A549 treated with AZD9567 at 1 μM for 4 hours (cell line): ENCODE results near the gene MTA2. TPM values are rescaled to one million over a fixed set of nuclear protein-coding genes. Genes with fewer than 3 reads are reported as not detected.

Source experiments
- total RNA-seq: library from RNA; stranded (reverse); fragments of 200-300 nt; extraction: Qiagen RNA extraction; gene quantifications from 5 replicates; pipeline ENCODE4 v1.2.3, GENCODE V29; 2022; ENCODE audit not compliant: insufficient read depth

MTA2 gene
- 78.1 to 84.0 TPM (median 82.0 TPM) in 5 replicates for total RNA-seq

DNA sequence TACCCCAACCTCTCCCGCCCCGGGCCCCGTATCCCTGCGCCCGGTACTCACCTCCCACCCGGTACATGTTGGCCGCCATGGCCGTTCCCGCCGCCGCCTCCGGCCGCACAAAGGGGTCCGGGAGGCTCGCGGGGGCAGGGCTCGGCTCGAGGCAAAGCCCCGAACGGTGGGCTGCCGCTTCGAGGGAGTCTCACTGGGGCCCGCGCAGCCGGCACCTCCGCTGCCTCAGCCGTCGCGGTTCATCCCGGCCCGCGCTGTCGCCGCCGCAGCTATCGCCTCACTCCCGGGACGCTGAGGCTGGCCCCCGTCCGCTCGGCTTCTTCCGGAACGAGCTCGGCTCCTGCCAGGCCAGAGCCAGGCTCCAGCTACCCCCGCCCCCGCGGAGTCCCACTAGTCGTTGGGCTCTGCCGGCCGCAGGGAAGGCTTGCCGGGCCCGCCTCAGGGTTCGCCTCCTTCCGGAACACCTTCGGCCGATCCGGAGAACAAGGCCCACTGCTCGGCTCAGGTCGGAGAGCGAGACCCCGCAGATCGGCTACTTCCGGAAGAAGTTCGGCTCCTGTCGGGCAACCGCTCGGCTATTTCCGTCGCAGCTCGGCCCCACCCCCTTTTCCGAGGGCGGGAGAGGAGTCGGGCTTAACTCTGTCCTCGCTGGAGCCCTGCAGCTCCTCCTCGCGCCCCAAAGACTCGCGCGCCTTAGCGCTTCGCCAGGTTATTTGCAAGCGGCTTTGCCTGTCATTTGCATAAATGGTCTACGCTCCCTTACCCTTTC is at the start of gene MTA2:
TSS of gene MTA2 (minus strand) at position 494 of the 769 bp plus-strand sequence. CDS start at position 79, 415 bp downstream.

DNA sequence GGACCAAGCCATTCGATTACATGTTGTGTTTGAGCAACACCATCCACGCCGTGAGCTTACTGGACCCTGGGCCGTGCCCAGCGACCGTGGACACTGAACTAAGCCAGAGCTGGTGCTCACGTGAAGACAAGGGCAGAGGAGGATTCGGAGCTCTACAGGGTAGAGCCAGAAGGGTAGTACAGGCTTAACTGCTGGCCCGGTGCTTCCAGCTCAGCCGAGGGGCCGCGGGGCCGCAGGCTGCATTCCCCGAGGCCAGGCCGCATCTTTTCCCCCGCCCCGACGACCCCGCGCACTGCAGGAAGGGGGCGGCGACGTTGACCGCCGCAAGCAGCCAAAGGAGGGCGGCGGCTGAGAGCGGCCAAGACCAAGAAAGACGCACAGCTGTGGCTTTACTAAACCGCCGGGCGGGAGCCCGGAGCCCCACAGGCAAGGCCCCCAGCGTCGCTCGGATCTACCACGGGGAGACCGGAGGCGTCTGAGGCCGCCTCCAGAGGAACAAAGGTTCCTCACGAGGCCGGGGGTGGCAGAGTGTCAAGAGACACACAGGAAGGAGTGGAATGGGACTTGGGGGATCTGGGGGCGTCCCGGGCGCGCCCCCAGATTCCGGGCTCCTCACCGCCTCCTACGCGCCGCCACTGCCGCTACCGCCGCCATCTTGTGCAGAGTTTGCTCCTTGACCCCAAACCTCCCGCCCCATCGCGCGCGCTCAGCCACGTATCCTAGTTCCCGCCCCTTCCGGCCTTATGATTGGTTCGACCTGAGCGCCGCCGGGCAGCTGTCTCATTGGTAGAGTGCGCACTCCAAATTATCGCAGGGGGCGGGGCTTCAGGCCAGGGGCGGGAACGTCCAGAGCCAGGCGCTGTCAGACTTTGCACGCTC is 44.5 kb upstream of the MTA2 start, which contains the start of gene GANAB:
TSS of gene GANAB (minus strand) at position 668 of the 879 bp plus-strand sequence. CDS start at position 654, 14 bp downstream.

DNA sequence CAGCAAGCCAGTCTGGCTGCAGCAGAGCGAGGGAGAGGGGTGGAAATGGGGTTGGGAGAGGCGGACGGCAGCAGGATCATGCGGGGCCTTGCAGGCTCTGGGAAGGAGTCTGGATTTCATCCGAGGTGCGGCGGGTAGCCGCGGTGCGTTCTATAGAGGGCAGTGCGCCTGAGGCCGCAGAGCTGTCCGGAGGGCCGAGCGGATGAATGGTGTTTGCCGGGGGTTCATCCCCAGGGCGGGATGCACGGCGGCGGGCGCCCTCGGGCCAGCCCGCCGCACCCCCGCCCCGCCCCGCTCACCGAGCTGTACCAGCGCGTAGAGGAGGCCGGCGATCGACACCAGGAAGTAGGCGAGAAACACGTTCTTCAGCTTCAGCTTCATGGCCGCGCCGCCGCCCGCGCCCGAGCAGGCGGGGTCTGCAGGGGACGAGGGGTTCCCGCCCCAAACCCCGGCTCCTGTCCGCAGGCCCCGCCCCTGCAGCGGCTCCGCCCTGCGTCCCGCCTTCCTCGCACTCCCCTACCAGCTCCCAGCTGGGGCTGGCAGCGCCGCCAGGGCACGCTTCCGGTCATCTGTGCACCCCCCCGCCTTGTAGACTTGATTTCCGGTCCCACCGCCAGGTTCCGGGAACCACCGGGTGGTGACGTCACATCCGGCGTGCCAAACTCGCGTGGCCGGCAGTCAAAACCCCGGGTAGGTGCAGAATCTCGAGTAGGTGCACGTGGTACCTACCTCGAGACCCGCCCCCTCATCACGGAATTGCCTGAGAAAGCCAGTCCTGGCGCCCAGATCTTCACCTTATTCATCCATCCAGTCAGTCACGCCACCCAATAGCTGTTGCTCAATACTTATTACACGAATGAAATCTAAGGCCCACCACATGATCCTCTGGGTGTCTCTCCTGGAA is 20.2 kb upstream of the MTA2 start, which contains the start of gene B3GAT3:
TSS of gene B3GAT3 (minus strand) at position 420 of the 904 bp plus-strand sequence. CDS start at position 381, 39 bp downstream.

DNA sequence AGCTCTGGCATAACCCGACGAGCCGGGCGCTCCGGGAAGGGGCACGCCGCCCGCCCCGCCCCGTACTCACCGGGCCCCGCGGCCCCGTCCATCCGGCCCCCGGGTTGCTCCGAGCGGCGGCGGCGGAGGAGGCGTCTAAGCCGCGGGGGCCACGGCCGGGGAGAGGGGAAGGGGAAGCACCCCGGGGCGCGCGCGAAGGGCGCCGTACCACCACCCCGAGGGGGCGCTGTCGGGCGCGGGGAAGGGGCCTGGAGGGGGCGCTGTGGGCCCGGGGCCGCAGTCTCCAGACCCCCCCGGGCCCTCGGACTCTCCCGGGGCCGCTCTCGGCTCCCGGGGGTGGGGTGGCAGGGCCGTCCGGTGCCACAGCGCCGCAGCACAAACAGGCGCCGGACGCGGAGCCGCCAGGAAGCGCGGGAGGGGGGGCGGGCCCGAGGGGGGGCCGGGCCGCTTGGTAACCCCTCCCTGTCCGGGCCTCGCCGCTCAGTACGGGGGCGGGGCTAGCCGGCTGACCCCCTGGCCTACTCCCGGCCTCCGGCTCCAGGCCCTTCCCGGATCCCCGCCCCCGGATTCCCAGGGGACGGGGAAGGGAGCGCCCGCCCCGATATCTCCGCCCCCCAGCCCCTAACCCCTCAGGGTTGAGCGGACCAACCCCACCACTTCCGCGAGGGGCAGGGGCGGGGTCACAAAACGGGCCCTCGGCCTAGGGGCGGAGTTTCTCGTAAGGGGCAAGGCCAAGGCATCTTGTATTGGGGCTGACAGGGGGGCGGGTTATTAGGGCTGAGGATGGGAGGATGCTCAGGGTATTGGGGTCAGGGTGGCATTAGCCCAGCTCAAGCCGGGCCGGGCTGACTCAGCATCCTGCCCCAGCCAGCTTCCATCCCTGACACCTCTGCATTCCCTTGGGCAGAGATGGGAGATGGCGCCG is 11.0 kb upstream of the MTA2 start, which contains the start of the genes EML3 and ROM1:
TSS of gene EML3 (minus strand) at position 410 of the 925 bp plus-strand sequence. CDS start at position 92, 318 bp downstream.
TSS of gene ROM1 (plus strand) at position 892 of the 925 bp plus-strand sequence. CDS start at position 917, 25 bp downstream.

DNA sequence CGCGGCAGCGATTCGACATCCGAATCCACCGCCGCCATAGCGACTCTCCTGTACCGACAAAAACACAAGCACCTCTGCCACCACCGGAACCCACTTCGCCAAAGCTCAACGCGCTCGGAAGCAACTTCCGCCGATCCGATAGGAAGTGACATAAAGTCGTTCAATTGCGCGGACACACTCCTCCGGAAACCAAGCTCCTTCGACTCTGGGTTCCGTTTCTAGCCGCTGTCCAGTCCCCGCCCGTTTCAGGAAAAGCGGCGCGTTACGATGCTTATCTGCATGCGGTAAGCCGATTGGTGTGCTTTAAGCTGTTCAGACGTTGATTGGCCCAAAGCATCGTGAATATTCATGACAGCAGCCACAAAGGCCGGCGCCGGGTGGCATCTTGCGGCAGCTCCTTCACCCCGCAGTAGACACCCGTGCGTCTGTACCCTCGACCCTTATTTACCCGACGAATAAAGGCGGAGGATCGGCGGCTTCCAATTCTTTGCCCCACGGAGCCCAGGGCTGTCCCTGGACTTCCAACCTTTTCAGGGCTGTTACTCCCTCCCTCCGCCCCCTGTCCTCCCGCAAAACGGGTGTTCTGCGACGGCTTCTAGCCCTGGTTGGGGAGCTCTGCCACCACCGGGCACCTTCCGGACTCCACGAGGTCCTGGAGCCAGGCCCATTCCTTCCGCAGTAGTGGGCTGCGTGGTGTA is 10.1 kb downstream of the MTA2 start, which contains the start of gene TUT1:
TSS of gene TUT1 (minus strand) at position 76 of the 698 bp plus-strand sequence. CDS start at position 38, 38 bp downstream.

DNA sequence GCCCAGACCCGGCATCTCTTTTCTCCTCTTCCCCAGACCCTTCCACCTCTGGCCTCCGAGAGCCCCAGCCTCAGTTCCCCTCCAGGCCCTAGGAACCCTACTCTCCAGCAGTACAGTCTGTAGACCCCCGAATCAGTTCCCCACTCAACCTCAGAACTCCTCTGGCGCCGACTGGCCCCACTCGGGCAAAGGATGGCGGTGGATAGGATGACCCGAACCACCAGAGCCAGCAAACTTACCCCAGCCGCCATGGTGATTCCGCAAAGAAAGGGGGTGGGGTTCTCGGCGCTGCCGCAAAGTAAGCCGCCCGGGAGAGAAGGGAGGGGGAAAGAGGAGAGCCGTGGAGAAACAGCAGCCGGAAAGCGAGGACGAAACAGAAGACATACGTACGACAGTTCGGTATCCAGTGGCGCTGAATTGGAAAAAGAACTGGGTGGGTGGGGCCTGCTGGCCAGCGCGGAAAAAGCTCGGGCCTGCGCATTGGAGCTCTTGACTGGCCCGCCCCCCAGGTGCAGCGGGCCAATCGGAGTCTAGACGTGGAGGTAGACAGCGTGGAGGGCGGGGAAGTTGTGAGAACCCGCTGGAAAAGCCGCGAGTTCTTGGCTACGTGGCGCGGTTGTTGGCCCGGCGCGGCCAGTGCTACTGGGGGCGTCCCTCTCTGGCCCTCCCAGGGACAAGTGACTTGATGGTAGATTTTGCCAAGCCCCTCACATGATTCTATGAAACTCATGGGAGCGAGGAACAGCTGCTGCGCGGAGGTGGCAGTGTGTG is 27.9 kb downstream of the MTA2 start, which contains the start of gene EEF1G:
TSS of gene EEF1G (minus strand) at position 300 of the 771 bp plus-strand sequence. CDS start at position 251, 49 bp downstream.

DNA sequence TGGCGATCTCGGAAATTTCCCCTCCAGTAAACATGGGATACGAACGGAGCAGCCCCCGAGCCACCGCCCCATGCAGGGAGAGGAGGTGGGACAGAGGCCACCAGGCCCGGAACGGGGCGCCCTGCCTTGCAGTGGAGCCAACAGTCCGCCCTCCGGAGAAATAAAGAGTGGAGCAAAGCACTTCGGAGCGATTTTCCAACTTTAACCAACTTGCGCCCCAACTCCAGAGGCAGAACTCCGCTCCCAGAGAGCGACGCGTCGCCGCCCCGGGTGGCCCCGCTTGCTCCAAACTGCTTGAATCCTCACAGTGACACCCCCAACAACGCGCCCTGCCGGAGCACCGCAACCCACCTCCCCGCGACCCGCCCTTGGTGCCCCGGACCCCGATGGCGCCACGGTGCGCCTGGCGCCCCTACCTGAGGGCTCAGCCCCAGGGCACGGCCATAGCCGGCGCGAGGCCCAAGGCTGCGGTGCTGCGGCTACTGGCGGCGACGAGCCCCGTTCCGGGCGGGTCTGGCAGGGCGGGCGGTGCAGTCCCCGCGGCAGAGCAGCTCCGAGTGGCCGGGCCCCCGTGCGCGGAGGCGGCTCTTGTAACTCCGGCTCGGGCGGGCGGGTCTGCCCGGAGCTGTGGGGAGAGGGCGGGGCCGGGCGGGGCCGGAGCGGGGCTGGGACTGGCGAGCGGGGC is 55.3 kb downstream of the MTA2 start, which contains the start of gene AHNAK:
TSS of gene AHNAK (minus strand) at position 563 of the 685 bp plus-strand sequence. CDS start 10,708 bp downstream, outside the sequence.

Other genes with a start within 250 kb of the MTA2 start
- 0.33 TPM in 1 of 5 replicates, not detected in the others for gene SCGB1A1, start 182.8 kb downstream of the MTA2 start, total RNA-seq
- gene AHNAK, start 55.1 kb downstream of the MTA2 start, total RNA-seq: 302 to 368 TPM (median 355 TPM) in 5 replicates
- 1,906 to 2,030 TPM (median 1,958 TPM) in 5 replicates for gene EEF1G, start 28.0 kb downstream of the MTA2 start, total RNA-seq
- gene TUT1, start 10.3 kb downstream of the MTA2 start, total RNA-seq: 11.0 to 17.1 TPM (median 16.1 TPM) in 5 replicates
- gene EML3, start 10.9 kb upstream of the MTA2 start, total RNA-seq: 19.0 to 24.5 TPM (median 22.2 TPM) in 5 replicates
- 1.6 to 4.0 TPM (median 3.3 TPM) in 5 replicates for gene ROM1, start 11.4 kb upstream of the MTA2 start, total RNA-seq
- 31.5 to 62.5 TPM (median 57.4 TPM) in 5 replicates for gene B3GAT3, start 20.1 kb upstream of the MTA2 start, total RNA-seq
- gene GANAB, start 44.7 kb upstream of the MTA2 start, total RNA-seq: 235 to 274 TPM (median 257 TPM) in 5 replicates
- 23.9 to 26.5 TPM (median 25.3 TPM) in 5 replicates for gene INTS5, start 51.4 kb upstream of the MTA2 start, total RNA-seq
- gene C11orf98, start 63.3 kb upstream of the MTA2 start, total RNA-seq: 105 to 143 TPM (median 136 TPM) in 5 replicates
- 13.6 to 21.8 TPM (median 18.4 TPM) in 5 replicates for gene CSKMT, start 63.4 kb upstream of the MTA2 start, total RNA-seq
- 19.0 to 37.4 TPM (median 35.6 TPM) in 5 replicates for gene UQCC3, start 69.8 kb upstream of the MTA2 start, total RNA-seq
- 2.6 to 5.1 TPM (median 4.1 TPM) in 5 replicates for gene LBHD1, start 70.4 kb upstream of the MTA2 start, total RNA-seq
- gene UBXN1, start 77.2 kb upstream of the MTA2 start, total RNA-seq: 86.8 to 127 TPM (median 119 TPM) in 5 replicates
- 0.06 to 0.13 TPM (median 0.10 TPM) in 4 of 5 replicates, not detected in the other for gene LRRN4CL, start 87.7 kb upstream of the MTA2 start, total RNA-seq
- 42.8 to 90.9 TPM (median 77.6 TPM) in 5 replicates for gene BSCL2, start 105.6 kb upstream of the MTA2 start, total RNA-seq
- 0.09 TPM in 1 of 5 replicates, not detected in the others for gene GNG3, start 105.8 kb upstream of the MTA2 start, total RNA-seq
- 37.9 to 42.5 TPM (median 40.9 TPM) in 5 replicates for gene HNRNPUL2, start 125.6 kb upstream of the MTA2 start, total RNA-seq
- gene TTC9C, start 126.6 kb upstream of the MTA2 start, total RNA-seq: 30.4 to 50.8 TPM (median 32.7 TPM) in 5 replicates
- gene ZBTB3, start 152.3 kb upstream of the MTA2 start, total RNA-seq: 1.0 to 2.9 TPM (median 1.3 TPM) in 5 replicates
- 165 to 192 TPM (median 183 TPM) in 5 replicates for gene POLR2G, start 159.7 kb upstream of the MTA2 start, total RNA-seq
- 14.2 to 15.2 TPM (median 14.7 TPM) in 5 replicates for gene TAF6L, start 169.5 kb upstream of the MTA2 start, total RNA-seq
- gene TMEM179B, start 185.5 kb upstream of the MTA2 start, total RNA-seq: 66.2 to 95.9 TPM (median 86.1 TPM) in 5 replicates
- gene TMEM223, start 190.1 kb upstream of the MTA2 start, total RNA-seq: 20.3 to 33.0 TPM (median 29.3 TPM) in 5 replicates
- 59.2 to 67.6 TPM (median 64.3 TPM) in 5 replicates for gene NXF1, start 203.6 kb upstream of the MTA2 start, total RNA-seq
- 18.0 to 29.8 TPM (median 27.4 TPM) in 5 replicates for gene STX5, start 230.2 kb upstream of the MTA2 start, total RNA-seq
- gene TEX54, start 231.0 kb upstream of the MTA2 start, total RNA-seq: not detected in 5 replicates
- gene WDR74, start 237.7 kb upstream of the MTA2 start, total RNA-seq: 56.0 to 86.0 TPM (median 83.4 TPM) in 5 replicates